Parathyroid adenoma (tissue), 2 donors: ENCODE data around the gene NEXN.

Experiments
- H2AFZ ChIP-seq: fragments of 300-600 bp; sonication (generic); one replicate; pipeline ENCODE4 v1.7.0; 2017; ENCODE audit warnings: antibody characterized with exemption, mild to moderate bottlenecking
- H3K27ac ChIP-seq: fragments of 300-600 bp; sonication (generic); one replicate; pipeline ENCODE4 v1.7.0; 2017
- H3K27me3 ChIP-seq: fragments of 300-600 bp; sonication (generic); one replicate; pipeline ENCODE4 v1.7.0; 2017; ENCODE audit warnings: low read length; ENCODE audit not compliant: control insufficient read depth, insufficient read depth
- H3K36me3 ChIP-seq: fragments of 300-600 bp; sonication (generic); one replicate; pipeline ENCODE4 v1.7.0; 2017; ENCODE audit warnings: low read length; ENCODE audit not compliant: control insufficient read depth, insufficient read depth
- H3K4me1 ChIP-seq: fragments of 300-600 bp; sonication (generic); one replicate; pipeline ENCODE4 v1.7.0; 2017; ENCODE audit warnings: control low read depth
- H3K4me2 ChIP-seq: fragments of 300-600 bp; sonication (generic); one replicate; pipeline ENCODE4 v1.7.0; 2017; ENCODE audit warnings: low read length
- H3K4me3 ChIP-seq: fragments of 300-600 bp; sonication (generic); one replicate; pipeline ENCODE4 v1.7.0; 2017; ENCODE audit warnings: low read depth, low read length
- H3K79me2 ChIP-seq: fragments of 300-600 bp; sonication (generic); one replicate; pipeline ENCODE4 v1.7.0; 2017; ENCODE audit warnings: control low read depth
- H3K9ac ChIP-seq: fragments of 300-600 bp; sonication (generic); one replicate; pipeline ENCODE4 v1.7.0; 2017; ENCODE audit warnings: mild to moderate bottlenecking
- H3K9me3 ChIP-seq: fragments of 300-600 bp; sonication (generic); one replicate; pipeline ENCODE4 v1.7.0; 2017; ENCODE audit warnings: low read length; ENCODE audit not compliant: control insufficient read depth
- TF ChIP-seq, protein P1 (sequence below): fragments of 300-600 bp; sonication (generic); IDR thresholded peaks from one replicate; pipeline ENCODE4 v1.7.0; 2017; ENCODE audit warnings: antibody characterized with exemption, mild to moderate bottlenecking
- donor health status: primary hyperparathyroidism.

Gene NEXN

GRCh38 chr1:77942400-77943140, 54.1 kb downstream of the NEXN start:
- H3K4me2 ChIP-seq = no peak overlapping the region
- H3K9ac ChIP-seq = no peak overlapping the region
- TF ChIP-seq, protein P1, sequence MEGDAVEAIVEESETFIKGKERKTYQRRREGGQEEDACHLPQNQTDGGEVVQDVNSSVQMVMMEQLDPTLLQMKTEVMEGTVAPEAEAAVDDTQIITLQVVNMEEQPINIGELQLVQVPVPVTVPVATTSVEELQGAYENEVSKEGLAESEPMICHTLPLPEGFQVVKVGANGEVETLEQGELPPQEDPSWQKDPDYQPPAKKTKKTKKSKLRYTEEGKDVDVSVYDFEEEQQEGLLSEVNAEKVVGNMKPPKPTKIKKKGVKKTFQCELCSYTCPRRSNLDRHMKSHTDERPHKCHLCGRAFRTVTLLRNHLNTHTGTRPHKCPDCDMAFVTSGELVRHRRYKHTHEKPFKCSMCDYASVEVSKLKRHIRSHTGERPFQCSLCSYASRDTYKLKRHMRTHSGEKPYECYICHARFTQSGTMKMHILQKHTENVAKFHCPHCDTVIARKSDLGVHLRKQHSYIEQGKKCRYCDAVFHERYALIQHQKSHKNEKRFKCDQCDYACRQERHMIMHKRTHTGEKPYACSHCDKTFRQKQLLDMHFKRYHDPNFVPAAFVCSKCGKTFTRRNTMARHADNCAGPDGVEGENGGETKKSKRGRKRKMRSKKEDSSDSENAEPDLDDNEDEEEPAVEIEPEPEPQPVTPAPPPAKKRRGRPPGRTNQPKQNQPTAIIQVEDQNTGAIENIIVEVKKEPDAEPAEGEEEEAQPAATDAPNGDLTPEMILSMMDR = no peak
- no peaks in the 10 kb centered on the region for H3K9me3 ChIP-seq
- no peaks in the 10 kb centered on the region for H3K36me3 ChIP-seq
- H3K4me1 ChIP-seq = no peaks in the 10 kb centered on the region
- H2AFZ ChIP-seq = no peak overlapping the region
- no peaks in the 10 kb centered on the region for H3K79me2 ChIP-seq
- H3K27ac ChIP-seq = no peak overlapping the region
- no peaks in the 10 kb centered on the region for H3K27me3 ChIP-seq
- H3K4me3 ChIP-seq = no peak overlapping the region

DNA sequence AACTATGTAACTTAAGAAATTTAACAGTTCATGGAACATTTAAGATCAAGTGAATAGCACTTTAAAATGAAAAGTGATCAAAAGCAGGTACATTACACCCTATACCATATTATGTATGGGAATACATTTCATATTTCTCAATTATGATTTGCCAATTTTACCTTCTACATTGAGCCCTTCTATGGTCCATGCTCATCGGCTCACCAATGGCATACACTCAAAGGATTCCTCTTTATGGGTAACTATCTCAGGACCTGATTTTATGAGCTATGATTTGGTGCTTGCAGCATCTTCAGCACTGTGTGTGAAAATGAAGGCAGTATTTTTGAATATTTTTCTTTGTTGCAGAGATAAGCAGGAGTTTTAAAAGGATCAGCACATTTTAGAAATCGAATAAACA, 56.9 kb downstream of the NEXN start:
- H3K27ac ChIP-seq = no peak overlapping the region
- H3K36me3 ChIP-seq = no peaks in the 10 kb centered on the region
- no peaks in the 10 kb centered on the region for H3K79me2 ChIP-seq
- no peak overlapping the region for H3K4me3 ChIP-seq
- no peak overlapping the region for H2AFZ ChIP-seq
- TF ChIP-seq, protein P1 = no peak
- no peaks in the 10 kb centered on the region for H3K27me3 ChIP-seq
- no peaks in the 10 kb centered on the region for H3K9me3 ChIP-seq
- H3K4me1 ChIP-seq = no peaks in the 10 kb centered on the region
- H3K4me2 ChIP-seq = no peak overlapping the region
- H3K9ac ChIP-seq = no peak overlapping the region

DNA sequence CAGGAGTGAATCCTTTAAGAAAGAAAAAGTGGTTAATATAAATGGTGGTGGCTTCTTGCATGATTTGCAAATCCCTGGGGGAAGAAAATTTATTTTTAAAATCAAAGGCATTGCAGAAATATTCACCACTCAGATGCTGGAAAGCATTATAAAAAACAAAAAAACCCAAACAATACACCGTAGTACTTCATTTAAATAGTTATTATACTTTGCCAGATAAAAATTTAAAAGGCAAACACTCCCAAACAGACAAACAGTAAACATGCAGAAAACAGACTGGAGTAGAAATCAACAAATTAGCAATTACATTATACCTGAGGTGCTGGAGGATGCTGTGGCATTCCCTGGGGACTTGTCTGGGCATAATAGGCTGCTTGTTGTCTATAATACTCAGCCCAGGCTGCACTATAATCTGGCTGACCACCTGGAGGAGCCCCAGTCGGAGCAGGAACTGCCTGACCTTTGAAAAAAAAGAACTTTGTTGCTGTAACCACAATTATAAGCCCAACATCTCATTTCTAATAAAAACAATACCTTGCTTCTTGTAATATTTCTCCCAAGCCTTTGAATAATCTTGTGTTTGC, 60.5 kb downstream of the NEXN start:
- Histone ChIP-seq H3K4me1 (no peaks in the 10 kb centered on the region), H3K27me3 (no peaks in the 10 kb centered on the region), H3K27ac (no peak overlapping the region), H3K4me2 (no peak overlapping the region), H3K4me3 (no peak overlapping the region), H3K36me3 (no peaks in the 10 kb centered on the region), H3K9me3 (no peaks in the 10 kb centered on the region), H3K9ac (no peak overlapping the region), H3K79me2 (no peaks in the 10 kb centered on the region), H2AFZ (no peak overlapping the region)
- TF ChIP-seq, protein P1 = no peak

GRCh38 chr1:77950873-77951272, 62.4 kb downstream of the NEXN start:
- no peak overlapping the region for H3K4me2 ChIP-seq
- no peaks in the 10 kb centered on the region for H3K79me2 ChIP-seq
- H3K4me1 ChIP-seq = no peaks in the 10 kb centered on the region
- no peak overlapping the region for H3K9ac ChIP-seq
- no peaks in the 10 kb centered on the region for H3K9me3 ChIP-seq
- no peaks in the 10 kb centered on the region for H3K36me3 ChIP-seq
- H2AFZ ChIP-seq = no peak overlapping the region
- H3K27ac ChIP-seq = no peak overlapping the region
- H3K27me3 ChIP-seq = no peaks in the 10 kb centered on the region
- no peak overlapping the region for H3K4me3 ChIP-seq
- TF ChIP-seq, protein P1 = no peak

- H3K27ac ChIP-seq = no peak overlapping the region
- no peaks in the 10 kb centered on the region for H3K9me3 ChIP-seq
- H3K9ac ChIP-seq = no peak overlapping the region
- TF ChIP-seq, protein P1 = no peak
- no peaks in the 10 kb centered on the region for H3K27me3 ChIP-seq
- no peaks in the 10 kb centered on the region for H3K4me1 ChIP-seq
- H3K79me2 ChIP-seq = no peaks in the 10 kb centered on the region
- no peak overlapping the region for H3K4me3 ChIP-seq
- H3K36me3 ChIP-seq = no peaks in the 10 kb centered on the region
- H3K4me2 ChIP-seq = no peak overlapping the region
- H2AFZ ChIP-seq = no peak overlapping the region
Observed at GRCh38 chr1:77951328-77951727, 62.9 kb downstream of the NEXN start.
